Measurements from ENCODE around the gene EFHC1.

EFHC1 gene

DNA sequence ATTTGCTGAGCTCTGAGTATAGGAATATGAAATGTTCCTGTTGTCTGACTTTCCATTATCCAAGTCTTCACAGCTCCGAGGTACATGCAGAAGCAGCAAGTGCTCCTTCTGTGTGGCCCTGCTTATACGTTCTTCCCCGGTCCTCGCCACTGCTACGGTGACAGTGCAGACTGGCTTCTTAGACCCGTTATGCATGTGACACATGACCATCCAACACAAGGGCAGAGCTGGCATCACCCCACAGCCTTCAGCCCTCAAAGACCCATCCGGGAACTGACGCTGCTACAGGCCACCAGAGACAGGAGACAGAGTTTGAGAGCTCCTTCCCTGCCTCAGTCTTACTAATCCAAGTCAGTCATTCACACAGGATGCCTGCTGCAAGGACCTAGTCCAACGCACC, 86.3 kb downstream of the EFHC1 start:
- no peak for DNase-seq (ENCODE audit: low read depth)
- no peak overlapping the region for H3K4me3 ChIP-seq (ENCODE audit: low read length)
- TF ChIP-seq CTCF (conservative IDR thresholded peaks at IDR 0.05; ENCODE audit: low read depth, low read length): no peak

- TF ChIP-seq CTCF (conservative IDR thresholded peaks at IDR 0.05; ENCODE audit: low read depth, low read length): no peak
- no peak for DNase-seq (ENCODE audit: low read depth)
- no peak overlapping the region for H3K4me3 ChIP-seq (ENCODE audit: low read length)
Measured at GRCh38 chr6:52507557-52508260, 87.6 kb downstream of the EFHC1 start.

- no peak overlapping the region for H3K4me3 ChIP-seq (ENCODE audit: low read length)
- no peak for DNase-seq (ENCODE audit: low read depth)
- no peak for TF ChIP-seq CTCF (conservative IDR thresholded peaks at IDR 0.05; ENCODE audit: low read depth, low read length)
Measured at GRCh38 chr6:52508261-52508739, 88.2 kb downstream of the EFHC1 start.

DNA sequence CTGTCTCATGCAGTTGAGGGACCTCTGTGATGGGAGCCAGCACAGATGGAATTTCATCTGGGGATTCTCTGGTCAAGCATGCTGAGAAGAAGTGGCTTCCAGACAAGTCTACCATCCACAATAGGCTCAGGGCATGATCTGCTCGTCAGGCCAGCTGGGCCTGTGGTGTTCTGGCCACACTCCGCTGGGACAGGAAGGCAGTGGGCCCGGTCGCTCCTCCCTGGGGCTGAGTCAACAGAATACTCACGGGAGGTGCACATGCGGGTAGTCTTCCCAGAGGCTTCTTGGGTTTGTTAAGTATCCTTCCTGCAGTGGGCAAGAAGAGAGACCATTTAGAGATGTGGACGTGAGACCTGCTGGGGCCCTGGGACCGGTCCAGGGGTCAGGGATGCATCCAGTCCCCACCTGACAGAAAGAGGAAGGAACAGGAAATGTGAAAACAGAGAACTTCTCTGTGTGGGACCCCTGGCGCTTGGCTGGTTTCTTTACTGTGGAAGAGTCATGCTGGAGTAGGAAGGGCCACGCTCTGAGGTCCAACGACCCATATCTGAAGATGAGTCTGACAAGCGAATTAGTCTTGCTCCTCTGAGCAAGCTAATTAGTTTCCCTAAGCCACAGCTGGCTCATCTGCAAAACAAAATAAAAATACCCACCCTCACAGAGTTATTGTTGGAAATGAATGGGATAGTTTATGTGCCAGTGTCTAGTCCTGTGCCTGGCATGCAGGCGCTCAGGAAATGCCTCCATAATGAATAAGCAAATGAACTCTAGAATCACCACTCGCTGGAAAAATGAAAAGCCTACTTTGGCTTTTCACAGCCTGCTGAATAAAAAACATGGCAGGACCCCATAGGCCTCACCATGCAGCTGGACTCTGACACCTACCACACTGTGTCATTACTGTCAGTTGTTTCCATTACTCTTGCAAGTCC, 89.4 kb downstream of the EFHC1 start:
- DNase-seq (ENCODE audit: low read depth): no peak
- TF ChIP-seq CTCF (conservative IDR thresholded peaks at IDR 0.05; ENCODE audit: low read depth, low read length): no peak
- no peak overlapping the region for H3K4me3 ChIP-seq (ENCODE audit: low read length)

DNA sequence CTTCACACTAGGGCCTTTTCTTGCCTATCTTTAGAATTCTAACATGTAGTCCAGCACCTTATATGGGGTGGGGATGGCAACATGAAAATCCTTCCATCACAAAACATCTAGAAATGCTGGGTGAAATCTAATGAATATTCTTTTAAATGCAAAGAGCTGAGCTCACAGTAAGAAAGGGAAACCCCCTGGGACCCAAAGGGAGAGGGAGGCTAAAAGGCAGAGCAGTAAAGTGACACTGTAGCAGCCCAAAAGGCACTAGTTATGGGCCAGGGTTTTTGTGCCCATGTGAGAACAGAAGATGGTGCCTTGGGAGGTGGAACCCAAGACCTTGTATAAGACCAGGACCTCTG, 90.0 kb downstream of the EFHC1 start:
- no peak for TF ChIP-seq CTCF (conservative IDR thresholded peaks at IDR 0.05; ENCODE audit: low read depth, low read length)
- H3K4me3 ChIP-seq (ENCODE audit: low read length): no peak overlapping the region
- no peak for DNase-seq (ENCODE audit: low read depth)

DNA sequence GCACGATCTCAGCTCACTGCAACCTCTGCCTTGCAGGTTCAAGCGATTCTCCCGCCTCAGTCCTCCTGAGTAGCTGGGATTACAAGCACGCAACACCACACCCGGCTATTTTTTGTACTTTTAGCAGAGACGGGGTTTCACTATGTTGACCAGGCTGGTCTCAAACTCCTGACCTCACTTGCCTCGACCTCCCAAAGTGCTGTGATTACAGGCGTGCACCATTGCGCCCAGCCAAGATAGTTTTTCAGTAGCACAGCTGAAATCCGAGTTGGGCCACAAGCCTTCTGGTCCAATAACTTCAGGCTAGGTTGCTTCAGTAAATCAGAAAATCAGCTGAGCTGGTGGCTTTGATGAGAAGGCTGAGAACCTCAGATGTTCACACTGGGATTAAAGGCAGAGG, 91.0 kb downstream of the EFHC1 start:
- no peak for DNase-seq (ENCODE audit: low read depth)
- no peak for TF ChIP-seq CTCF (conservative IDR thresholded peaks at IDR 0.05; ENCODE audit: low read depth, low read length)
- no peak overlapping the region for H3K4me3 ChIP-seq (ENCODE audit: low read length)

Data from retinal pigment epithelial cell (primary cell).